CD14-positive monocyte (primary cell): ENCODE data around the gene MTHFSD. TPM values are rescaled to one million over a fixed set of nuclear protein-coding genes. Genes with fewer than 3 reads are reported as not detected.

Experiments
- DNase-seq, 3 donors: peaks; one replicate each; pipeline ENCODE4 v3.0.0-alpha.2; 2011 to 2022
- H2AFZ ChIP-seq: 2 replicates; pipeline ENCODE4 v1.6.0; 2012; ENCODE audit warnings: mild to moderate bottlenecking, low read depth, low read length, inconsistent platforms; ENCODE audit not compliant: insufficient read depth, poor library complexity, severe bottlenecking
- H3K27ac ChIP-seq, 2 donors: 1 replicate in 1 of 2; 2 replicates in 1 of 2; pipeline ENCODE4 v1.5.1; 2012 to 2013; ENCODE audit warnings: low read length in 2 of 2, control low read depth in 1 of 2, inconsistent platforms in 1 of 2, low read depth in 1 of 2, mild to moderate bottlenecking in 1 of 2
- H3K27me3 ChIP-seq, 2 donors: one replicate each; pipeline versions ENCODE4 v1.6.0 to v1.6.1; 2011 to 2013; ENCODE audit warnings: low read length in 2 of 2; ENCODE audit not compliant: control insufficient read depth in 2 of 2, insufficient read depth in 2 of 2
- H3K36me3 ChIP-seq, 2 donors: replicated peaks in 1 of 2; 1 replicate in 1 of 2; 2 replicates in 1 of 2; pipeline versions ENCODE4 v1.5.1 to v1.6.1; 2012 to 2013; ENCODE audit warnings: low read length in 2 of 2, control low read depth in 1 of 2, inconsistent platforms in 1 of 2, mild to moderate bottlenecking in 1 of 2; ENCODE audit not compliant: insufficient read depth in 2 of 2, control insufficient read depth in 1 of 2
- H3K4me1 ChIP-seq, 2 donors: 1 replicate in 1 of 2; 2 replicates in 1 of 2; pipeline versions ENCODE4 v1.5.1 to v1.6.1; 2012 to 2013; ENCODE audit warnings: low read length in 2 of 2, control low read depth in 1 of 2, inconsistent platforms in 1 of 2, mild to moderate bottlenecking in 1 of 2, moderate library complexity in 1 of 2; ENCODE audit not compliant: insufficient read depth in 2 of 2, control insufficient read depth in 1 of 2
- H3K4me2 ChIP-seq: replicated peaks from 2 replicates; pipeline ENCODE3; 2012; ENCODE audit warnings: low read length, moderate library complexity, mild to moderate bottlenecking; ENCODE audit not compliant: poor library complexity, severe bottlenecking; ENCODE audit errors: extremely low read depth
- H3K4me3 ChIP-seq, 3 experiments: fragments of 200-600 bp in 1 of 3; sonication (generic) in 1 of 3; replicated peaks in 1 of 3; 1 replicate in 2 of 3; 2 replicates in 1 of 3; pipeline ENCODE4 v1.5.1; 2011 to 2013; ENCODE audit warnings: low read length in 3 of 3, mild to moderate bottlenecking in 3 of 3, control low read depth in 2 of 3, low read depth in 2 of 3, inconsistent platforms in 1 of 3, moderate library complexity in 1 of 3
- H3K79me2 ChIP-seq: 2 replicates; pipeline ENCODE4 v1.6.0; 2012; ENCODE audit warnings: mild to moderate bottlenecking, control low read depth, inconsistent platforms, low read length, moderate library complexity; ENCODE audit not compliant: insufficient read depth
- H3K9ac ChIP-seq: 2 replicates; pipeline ENCODE4 v1.6.0; 2017; ENCODE audit warnings: low read length, mild to moderate bottlenecking; ENCODE audit not compliant: insufficient read depth, poor library complexity, severe bottlenecking
- H3K9me3 ChIP-seq, 2 donors: replicated peaks in 1 of 2; 1 replicate in 1 of 2; 2 replicates in 1 of 2; pipeline versions ENCODE4 v1.5.1 to v1.6.1; 2012 to 2013; ENCODE audit warnings: low read length in 2 of 2, control low read depth in 1 of 2; ENCODE audit not compliant: control insufficient read depth in 1 of 2, insufficient read depth in 1 of 2
- H4K20me1 ChIP-seq: 2 replicates; pipeline ENCODE4 v1.6.0; 2012; ENCODE audit warnings: mild to moderate bottlenecking, low read length, control low read depth, moderate library complexity; ENCODE audit not compliant: insufficient read depth
- H3K27ac Mint-ChIP-seq, 7 donors: one replicate each; pipeline ENCODE4 v1.8.0; 2020; ENCODE audit warnings: mild to moderate bottlenecking in 7 of 7, mixed read lengths in 7 of 7, moderate library complexity in 6 of 7, inconsistent platforms in 2 of 7
- H3K27me3 Mint-ChIP-seq, 3 donors: one replicate each; pipeline ENCODE4 v1.8.0; 2021 to 2022; ENCODE audit warnings: low read depth in 3 of 3, mild to moderate bottlenecking in 3 of 3, mixed read lengths in 3 of 3, moderate library complexity in 3 of 3, inconsistent platforms in 1 of 3
- H3K36me3 Mint-ChIP-seq, 2 donors: one replicate each; pipeline ENCODE4 v1.8.0; 2020; ENCODE audit warnings: mixed read lengths in 2 of 2, inconsistent platforms in 1 of 2, mild to moderate bottlenecking in 1 of 2
- H3K4me1 Mint-ChIP-seq: one replicate; pipeline ENCODE4 v1.8.0; 2020; ENCODE audit warnings: mild to moderate bottlenecking, mixed read lengths
- H3K4me3 Mint-ChIP-seq, 2 donors: one replicate each; pipeline ENCODE4 v1.8.0; 2020; ENCODE audit warnings: mild to moderate bottlenecking in 2 of 2, mixed read lengths in 2 of 2, moderate library complexity in 1 of 2
- H3K9me3 Mint-ChIP-seq, 7 donors: one replicate each; pipeline ENCODE4 v1.8.0; 2020 to 2022; ENCODE audit warnings: mixed read lengths in 7 of 7, mild to moderate bottlenecking in 6 of 7, moderate library complexity in 6 of 7, inconsistent platforms in 2 of 7
- CTCF ChIP-seq: fragments of 200-600 bp; IDR thresholded peaks from one replicate; pipeline ENCODE4 v1.8.0; 2022; ENCODE audit warnings: antibody characterized with exemption, mild to moderate bottlenecking
- WGBS: methylation state at CpG from one replicate; pipeline ENCODE4 v1.1.5; 2013; ENCODE audit warnings: missing lambda C conversion rate; ENCODE audit not compliant: insufficient coverage; 5-methylcytosine and 5-hydroxymethylcytosine counted together
- intact Hi-C, 2 donors: fragments of 100-400 bp; cut with micrococcal nuclease; formaldehyde crosslinking; loops; one replicate each; pipeline versions ENCODE4 v1.15.0 to v1.15.1; 2023
- polyA plus RNA-seq, 3 donors: library from polyadenylated mRNA; depleted of rRNA in 1 of 3; unstranded in 2 of 3; stranded (reverse) in 1 of 3; fragments of 300-500 nt in 2 of 3; fragments of >200 nt in 1 of 3; fragmentation: Illumina TruSeq in 2 of 3; gene quantifications; 1 replicate in 2 of 3; 2 replicates in 1 of 3; pipeline ENCODE4 v1.2.3, GENCODE V29; 2012 to 2021

The MTHFSD gene
- polyA plus RNA-seq, 3 donors: 7.2 to 14.1 (median 11.7) TPM

- DNase-seq: no peak
- Histone ChIP-seq H3K4me3 (no peak overlapping the region), H3K27ac (no peak overlapping the region), H3K4me1 (no peaks in the 10 kb centered on the region), H3K36me3 (peaks cover 10 to 12% of the 10 kb centered on the region in 2 donors), H2AFZ (no peak overlapping the region), H3K9ac (no peak overlapping the region), H3K79me2 (no peaks in the 10 kb centered on the region), H3K9me3 (no peaks in the 10 kb centered on the region), H3K27me3 (no peaks in the 10 kb centered on the region), H3K4me2 (no peak overlapping the region), H4K20me1 (no peaks in the 10 kb centered on the region)
- intact Hi-C loops: no loop called here
- H3K4me3 Mint-ChIP-seq: no peak overlapping the region
- no peak for TF ChIP-seq CTCF
- WGBS: 87% methylated on average over 8 of the region's 15 CpGs
- peaks cover 0 to 7% (median 6%) of the 10 kb centered on the region in 3 donors for H3K27me3 Mint-ChIP-seq
- peaks cover 19 to 32% of the 10 kb centered on the region in 2 donors for H3K36me3 Mint-ChIP-seq
- no peak overlapping the region for H3K27ac Mint-ChIP-seq
- peaks cover 0 to 7% (median 2%) of the 10 kb centered on the region in 7 donors for H3K9me3 Mint-ChIP-seq
- no peaks in the 10 kb centered on the region for H3K4me1 Mint-ChIP-seq
These were observed 27.7 kb downstream of the MTHFSD start for GRCh38 chr16:86527366-86527765.

- Histone ChIP-seq H3K79me2 (no peaks in the 10 kb centered on the region), H3K4me2 (no peak overlapping the region), H3K4me3 (no peak overlapping the region), H3K9me3 (no peaks in the 10 kb centered on the region), H4K20me1 (no peaks in the 10 kb centered on the region), H3K36me3 (peaks cover 0 to under 1% of the 10 kb centered on the region in 2 donors), H3K9ac (no peak overlapping the region), H2AFZ (no peak overlapping the region), H3K4me1 (no peaks in the 10 kb centered on the region), H3K27ac (no peak overlapping the region), H3K27me3 (peaks cover 0 to 2% of the 10 kb centered on the region in 2 donors)
- peaks cover 8 to 18% of the 10 kb centered on the region in 2 donors for H3K36me3 Mint-ChIP-seq
- peaks cover 0 to 7% (median 2%) of the 10 kb centered on the region in 7 donors for H3K9me3 Mint-ChIP-seq
- no peak for DNase-seq
- intact Hi-C loops: no loop called here
- no peak overlapping the region for H3K27ac Mint-ChIP-seq
- H3K27me3 Mint-ChIP-seq: peaks cover 8 to 22% (median 14%) of the 10 kb centered on the region in 3 donors
- WGBS: 65% methylated on average over 10 of the region's 12 CpGs
- TF ChIP-seq CTCF: no peak
- H3K4me3 Mint-ChIP-seq: no peak overlapping the region
- no peaks in the 10 kb centered on the region for H3K4me1 Mint-ChIP-seq
These were observed 29.3 kb downstream of the MTHFSD start for GRCh38 chr16:86525696-86526095.
